Measurements from ENCODE around the gene CLSTN2.

Gene CLSTN2

GRCh38 chr3:140100479-140100878 is 165.5 kb downstream of the CLSTN2 start:
- DNase-seq: no peak

GRCh38 chr3:140103166-140103565 is 168.2 kb downstream of the CLSTN2 start:
- no peak for DNase-seq

GRCh38 chr3:140103986-140104645 is 169.1 kb downstream of the CLSTN2 start:
- DNase-seq: no peak

GRCh38 chr3:140113996-140114788 is 179.2 kb downstream of the CLSTN2 start:
- DNase-seq: no peak

- no peak for DNase-seq
These were observed 179.8 kb downstream of the CLSTN2 start for GRCh38 chr3:140114789-140115080.

- DNase-seq: no peak
These were observed 182.1 kb downstream of the CLSTN2 start for GRCh38 chr3:140117096-140117526.

DNA sequence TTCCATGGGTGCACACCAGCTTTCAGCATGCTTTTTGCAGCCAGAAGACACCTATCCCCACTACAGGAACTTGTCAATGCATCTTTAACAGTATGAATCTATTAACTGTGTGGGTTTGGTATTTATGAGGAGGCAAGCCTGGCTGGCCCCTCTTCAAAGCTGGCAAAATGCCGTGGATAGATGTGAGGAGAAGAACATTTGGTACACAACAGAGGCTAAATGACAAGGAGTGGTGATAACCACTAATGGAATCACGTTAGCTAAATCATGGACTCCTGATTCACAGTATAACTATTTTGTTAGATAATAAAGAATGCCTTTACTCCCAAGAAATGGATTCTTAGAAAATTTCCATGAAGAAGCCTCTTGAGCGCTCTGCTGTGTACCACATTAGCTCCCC is 187.2 kb downstream of the CLSTN2 start:
- no peak for DNase-seq

DNA sequence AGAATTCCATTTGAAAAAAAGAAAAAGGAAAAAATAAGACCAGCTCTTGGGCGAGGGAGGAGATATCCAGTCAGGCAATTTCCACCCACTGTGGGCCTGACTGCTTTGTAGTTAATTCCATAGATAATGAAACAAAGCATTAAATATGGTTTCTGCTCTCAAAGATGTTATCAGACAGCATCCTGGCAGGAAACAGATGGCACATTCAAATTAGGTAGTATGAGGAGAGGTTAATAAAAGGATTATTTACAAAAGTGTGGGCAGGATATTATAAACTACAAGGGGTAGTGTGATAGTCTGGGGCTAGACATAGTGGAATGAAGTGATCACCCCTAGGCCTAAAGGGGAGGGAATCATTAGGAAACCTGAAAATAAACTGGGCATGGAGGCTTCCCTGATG is 193.2 kb downstream of the CLSTN2 start:
- no peak for DNase-seq

GRCh38 chr3:140128631-140129030 is 193.6 kb downstream of the CLSTN2 start:
- DNase-seq: no peak

DNA sequence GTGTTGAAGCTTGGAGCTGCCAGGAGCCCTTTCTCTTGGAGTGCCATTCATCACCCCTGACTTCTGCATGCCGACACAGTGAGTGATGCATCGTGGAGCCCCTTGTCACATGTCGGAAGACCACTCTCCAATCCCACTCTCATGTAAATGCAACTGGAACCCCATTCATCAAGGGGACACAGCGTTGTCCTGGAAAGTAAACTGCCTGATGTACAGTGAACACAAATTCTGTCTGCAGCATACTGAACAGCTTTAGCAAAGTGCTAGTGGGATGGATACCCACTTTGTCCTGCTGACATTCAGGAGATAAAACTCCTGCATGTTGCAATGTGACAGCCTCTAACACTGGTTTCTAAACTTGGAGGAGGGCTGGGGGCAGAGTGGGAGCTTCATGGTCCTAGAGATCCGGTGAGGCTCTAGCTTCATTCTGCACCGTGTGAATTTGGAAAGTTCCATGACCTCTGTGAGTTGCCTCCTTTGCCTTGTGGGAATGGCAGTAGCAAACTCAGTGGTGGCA is 194.8 kb downstream of the CLSTN2 start:
- DNase-seq: no peak

DNA sequence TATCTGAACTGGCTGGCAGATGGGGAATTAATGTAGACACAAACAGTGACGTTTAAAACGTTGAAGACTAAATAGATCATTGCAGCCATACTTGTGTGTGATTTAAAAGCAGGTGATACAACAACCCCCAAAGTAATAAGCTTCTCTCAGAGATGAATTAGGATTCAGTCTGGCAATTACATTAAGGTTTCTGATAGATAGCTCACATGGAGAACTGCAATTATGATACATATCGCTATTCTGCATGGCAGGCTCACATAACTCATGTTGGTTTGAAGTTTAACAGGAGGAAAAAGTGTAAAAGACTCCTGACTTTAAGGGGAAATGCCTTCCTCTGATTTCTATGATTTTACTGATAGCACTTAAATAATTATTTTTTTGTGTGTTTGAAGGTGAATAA is 196.9 kb downstream of the CLSTN2 start:
- DNase-seq: no peak

- DNase-seq: no peak
These were observed 199.4 kb downstream of the CLSTN2 start for GRCh38 chr3:140134231-140134965.

- no peak for DNase-seq
These were observed 200.5 kb downstream of the CLSTN2 start for GRCh38 chr3:140135461-140135860.

DNA sequence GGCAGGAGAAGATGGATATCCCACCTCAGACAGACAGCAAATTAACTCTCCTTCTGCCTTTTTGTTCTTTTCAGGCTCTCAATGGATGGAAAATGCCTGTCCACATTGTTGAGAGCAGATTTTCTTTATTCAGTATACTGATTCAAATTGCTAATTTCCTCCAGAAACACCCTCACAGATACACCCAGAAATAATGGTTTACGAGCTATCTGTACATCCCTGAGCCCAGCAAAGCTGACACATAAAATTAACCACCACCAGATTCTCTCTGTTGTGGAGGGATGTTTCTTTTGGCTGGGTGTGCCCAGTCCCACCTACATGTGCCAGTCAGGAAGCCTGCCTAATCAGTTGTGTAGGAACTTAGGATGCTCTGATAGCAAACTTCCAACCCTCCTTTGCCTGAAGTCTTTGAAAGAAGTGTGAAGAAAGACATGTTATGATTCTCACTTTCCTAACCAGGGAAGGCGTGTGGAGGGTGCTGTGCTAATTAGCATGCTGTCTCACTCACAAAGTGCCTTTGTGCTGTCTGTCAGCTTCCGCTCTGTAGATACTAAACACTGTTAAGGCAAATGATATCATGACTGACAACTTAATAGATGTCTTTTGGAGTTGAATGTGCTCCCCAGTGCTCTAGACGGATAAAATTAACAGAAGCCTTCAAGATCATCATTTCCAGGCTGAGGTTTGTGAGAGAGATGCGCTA is 208.5 kb downstream of the CLSTN2 start:
- no peak for DNase-seq

GRCh38 chr3:140145528-140145927 is 210.5 kb downstream of the CLSTN2 start:
- DNase-seq: no peak

DNA sequence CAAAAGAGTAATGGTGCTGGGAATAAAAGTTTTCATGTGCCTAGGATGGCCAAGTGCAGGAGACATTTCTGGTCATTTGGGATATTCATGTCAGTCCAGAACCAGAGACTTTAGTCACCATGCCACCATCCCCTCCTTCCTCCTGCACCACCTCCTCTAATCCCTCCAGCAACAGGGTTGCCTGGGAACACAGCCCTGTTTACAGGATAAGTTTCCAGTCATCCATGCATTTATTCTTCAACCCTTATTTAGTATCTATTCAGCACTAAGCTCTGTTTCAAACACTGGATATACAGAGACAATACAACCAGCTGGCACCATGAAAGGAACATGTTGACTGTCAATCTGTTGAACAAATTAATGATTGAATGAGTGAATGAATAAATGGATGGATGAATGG is 211.7 kb downstream of the CLSTN2 start:
- no peak for DNase-seq

DNA sequence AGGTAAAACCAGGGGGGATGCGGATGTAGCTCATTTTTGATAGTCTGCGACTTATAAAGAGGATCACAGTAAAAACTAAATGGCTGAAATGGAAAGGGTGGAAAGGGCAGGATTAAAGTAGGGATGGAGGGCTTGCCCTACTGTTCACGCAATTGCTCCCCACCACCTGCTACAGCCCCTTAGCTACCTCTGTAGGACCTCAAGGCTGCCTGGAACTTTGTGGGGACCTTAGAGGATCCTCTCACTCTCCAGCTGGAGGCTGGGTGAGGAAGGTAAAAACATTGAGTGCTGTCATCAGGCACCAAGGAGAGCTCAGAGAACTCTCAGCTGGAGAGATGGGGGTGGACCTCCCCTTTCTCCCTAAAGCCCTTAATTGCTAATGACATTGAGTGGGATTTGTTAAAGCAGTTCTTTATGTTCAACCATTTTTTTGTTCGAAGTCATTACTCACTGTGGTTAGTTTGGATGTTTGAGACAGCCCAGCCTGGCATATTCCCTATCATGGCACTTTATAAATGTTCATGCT is 213.0 kb downstream of the CLSTN2 start:
- DNase-seq: no peak

DNA sequence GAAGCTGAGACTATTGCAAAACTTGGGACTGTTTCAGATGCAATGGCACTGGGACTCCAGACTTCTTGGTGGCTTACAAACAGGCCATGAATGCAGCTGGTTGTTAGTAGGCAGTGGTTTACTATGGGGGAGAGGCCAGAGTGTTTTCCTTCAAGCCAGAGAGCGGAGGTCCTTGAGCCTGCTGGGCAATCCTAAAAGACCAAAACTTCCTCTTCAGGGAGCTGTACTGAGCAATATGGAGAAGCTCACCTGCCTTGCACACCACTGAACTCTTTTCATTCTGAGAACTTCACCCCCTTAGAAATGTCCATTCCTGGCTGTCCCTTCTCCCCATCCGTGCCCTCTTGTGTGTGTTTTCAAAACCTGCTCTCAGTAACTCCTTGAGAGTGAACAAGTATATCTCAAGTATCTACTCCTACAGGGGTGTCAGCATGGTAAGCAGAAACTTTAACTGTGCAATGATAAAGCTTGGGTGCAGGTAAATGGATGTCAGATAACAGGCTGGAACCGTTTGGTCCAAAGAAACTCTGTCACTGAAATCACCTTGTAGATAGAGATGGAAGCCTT is 213.9 kb downstream of the CLSTN2 start:
- no peak for DNase-seq

GRCh38 chr3:140151321-140151720 is 216.3 kb downstream of the CLSTN2 start:
- DNase-seq: no peak

- DNase-seq: no peak
These were observed 218.1 kb downstream of the CLSTN2 start for GRCh38 chr3:140152851-140153639.

DNA sequence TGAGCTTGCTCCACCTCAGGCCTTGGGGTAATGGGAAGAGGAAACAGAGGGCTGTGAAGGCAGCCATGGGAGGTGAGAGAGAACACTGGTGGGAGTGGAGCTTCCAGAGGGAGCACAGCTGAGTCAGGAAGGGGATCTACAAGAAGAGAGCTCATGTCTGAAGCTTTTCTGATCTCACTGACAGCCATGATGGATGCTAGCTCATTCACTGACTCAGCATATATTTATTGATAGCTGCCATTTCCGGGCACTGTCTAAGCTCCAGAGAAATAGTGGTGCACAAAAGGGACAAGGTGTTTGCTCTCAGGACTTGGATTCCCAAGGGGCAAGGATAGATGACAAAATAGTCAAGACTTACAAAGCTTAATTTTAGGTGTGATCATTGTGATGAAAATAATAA is 218.8 kb downstream of the CLSTN2 start:
- DNase-seq: no peak

DNA sequence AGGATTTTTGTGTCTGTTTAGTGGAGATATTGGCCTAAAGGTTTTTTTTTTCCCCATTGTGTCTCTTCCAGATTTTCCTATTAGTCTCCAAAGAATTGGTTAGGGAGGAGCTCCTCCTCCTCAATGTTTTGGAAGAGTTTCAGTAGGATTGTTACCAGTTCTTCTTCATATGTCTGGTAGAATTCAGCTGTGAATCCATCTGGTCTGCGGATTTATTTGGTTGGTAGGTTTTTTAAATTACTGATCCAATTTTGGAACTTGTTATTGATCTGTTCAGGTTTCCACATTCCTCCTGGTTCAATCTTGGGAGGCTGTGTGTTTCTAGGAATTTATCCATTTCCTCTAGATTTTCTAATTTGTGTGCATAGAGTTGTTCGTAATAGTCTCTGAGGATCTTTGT is 222.2 kb downstream of the CLSTN2 start:
- DNase-seq: no peak

Measured in CD4-positive, alpha-beta T cell treated with Interleukin-12 subunit alpha and Interleukin-12 subunit beta, for 1 hour (primary cell).